GM12878 (cell line): ENCODE results near the gene BRAT1. TPM values are rescaled to one million over a fixed set of nuclear protein-coding genes. Genes with fewer than 3 reads are reported as not detected.

ENCODE experiments used
- ATF7 ChIP-seq: fragments of 450-650 bp; IDR thresholded peaks from 2 replicates; pipeline ENCODE4 v1.6.1; 2016; ENCODE audit warnings: low read depth, mild to moderate bottlenecking
- BHLHE40 ChIP-seq, 2 experiments: fragments of 450-650 bp in 1 of 2; IDR thresholded peaks; 2 replicates each; pipeline ENCODE4 v1.6.1; 2011 to 2017; ENCODE audit warnings: low read depth in 2 of 2, borderline replicate concordance in 1 of 2, improper control_type of control experiment in 1 of 2, low read length in 1 of 2, mild to moderate bottlenecking in 1 of 2
- CBFB ChIP-seq: IDR thresholded peaks from 2 replicates; pipeline ENCODE4 v1.6.1; 2016; ENCODE audit warnings: antibody characterized with exemption, low read depth
- EGR1 ChIP-seq, 2 experiments: IDR thresholded peaks; 1 replicate in 1 of 2; 2 replicates in 1 of 2; pipeline ENCODE4 v1.6.1; 2011 to 2012; ENCODE audit warnings: low read depth in 2 of 2, low read length in 2 of 2, borderline replicate concordance in 1 of 2, mild to moderate bottlenecking in 1 of 2, moderate library complexity in 1 of 2
- EP300 ChIP-seq, 2 experiments: fragments of 150-350 bp in 1 of 2; IDR thresholded peaks; 2 replicates each; pipeline ENCODE4 v1.6.1; 2011 to 2012; ENCODE audit warnings: low read depth in 2 of 2, low read length in 2 of 2, borderline replicate concordance in 1 of 2, improper control_type of control experiment in 1 of 2, inconsistent platforms in 1 of 2; ENCODE audit not compliant: control insufficient read depth in 1 of 2
- HSF1 ChIP-seq: fragments of 150-350 bp; IDR thresholded peaks from 2 replicates; pipeline ENCODE4 v1.6.1; 2014; ENCODE audit warnings: mild to moderate bottlenecking, low read depth, low read length
- NFXL1 ChIP-seq: fragments of 450-650 bp; IDR thresholded peaks from 2 replicates; pipeline ENCODE4 v1.6.1; 2017; ENCODE audit warnings: antibody characterized with exemption, mild to moderate bottlenecking, borderline replicate concordance
- RAD21 ChIP-seq: IDR thresholded peaks from 2 replicates; pipeline ENCODE4 v1.6.1; 2011; ENCODE audit warnings: mild to moderate bottlenecking, low read depth, low read length, moderate library complexity; ENCODE audit not compliant: insufficient read depth
- RB1 ChIP-seq: fragments of 450-650 bp; formaldehyde crosslinking; IDR thresholded peaks from 2 replicates; pipeline ENCODE4 v1.6.1; 2017; ENCODE audit warnings: mild to moderate bottlenecking, borderline replicate concordance
- RELA ChIP-seq: fragments of 450-650 bp; IDR thresholded peaks from 2 replicates; pipeline ENCODE4 v1.8.0; 2014; ENCODE audit warnings: borderline replicate concordance; ENCODE audit not compliant: partially characterized antibody
- RFX5 ChIP-seq: IDR thresholded peaks from 2 replicates; pipeline ENCODE4 v1.6.1; 2011; ENCODE audit warnings: low read depth, low read length, improper control_type of control experiment
- SP1 ChIP-seq: IDR thresholded peaks from one replicate; pipeline ENCODE4 v1.6.1; 2011; ENCODE audit warnings: low read depth, low read length
- SREBF1 ChIP-seq: IDR thresholded peaks from 2 replicates; pipeline ENCODE4 v1.6.1; 2012; ENCODE audit warnings: mild to moderate bottlenecking, low read length
- TARDBP ChIP-seq: IDR thresholded peaks from 2 replicates; pipeline ENCODE4 v1.6.1; 2016; ENCODE audit warnings: borderline replicate concordance
- ZBTB40 ChIP-seq: fragments of 450-650 bp; IDR thresholded peaks from 2 replicates; pipeline ENCODE4 v1.6.1; 2016; ENCODE audit warnings: mild to moderate bottlenecking, moderate library complexity, borderline replicate concordance
- polyA plus RNA-seq, 11 experiments: library from polyadenylated mRNA; depleted of rRNA in 4 of 11; unstranded in 6 of 11; stranded (reverse) in 5 of 11; fragments of >200 nt; fragmentation: Nextera tagmentation in 4 of 11; fragmentation: Illumina TruSeq in 1 of 11; extraction: Ambion mirVana in 4 of 11; extraction: Trizol in 1 of 11; gene quantifications; 1 replicate in 1 of 11; 2 replicates in 10 of 11; pipeline versions ENCODE4 v1.2.1 to v1.2.3, GENCODE V29; 2011 to 2016; ENCODE audit warnings: inconsistent platforms in 2 of 11, missing spikeins in 2 of 11, low read depth in 1 of 11
- total RNA-seq, 4 experiments: library from RNA; depleted of rRNA in 3 of 4; stranded (reverse); fragments of >200 nt in 3 of 4; fragmentation: Illumina TruSeq in 1 of 4; extraction: Trizol in 1 of 4; gene quantifications; 2 replicates each; pipeline versions ENCODE4 v1.2.1 to v1.2.3, GENCODE V29; 2013 to 2021

BRAT1 gene
- total and polyA plus RNA-seq, 10 of the 15 experiments (the other 5 are each of a cell fraction or from before 2014, with no cell fraction given), result 0.13 to 53.3 (median 16.0) TPM

DNA sequence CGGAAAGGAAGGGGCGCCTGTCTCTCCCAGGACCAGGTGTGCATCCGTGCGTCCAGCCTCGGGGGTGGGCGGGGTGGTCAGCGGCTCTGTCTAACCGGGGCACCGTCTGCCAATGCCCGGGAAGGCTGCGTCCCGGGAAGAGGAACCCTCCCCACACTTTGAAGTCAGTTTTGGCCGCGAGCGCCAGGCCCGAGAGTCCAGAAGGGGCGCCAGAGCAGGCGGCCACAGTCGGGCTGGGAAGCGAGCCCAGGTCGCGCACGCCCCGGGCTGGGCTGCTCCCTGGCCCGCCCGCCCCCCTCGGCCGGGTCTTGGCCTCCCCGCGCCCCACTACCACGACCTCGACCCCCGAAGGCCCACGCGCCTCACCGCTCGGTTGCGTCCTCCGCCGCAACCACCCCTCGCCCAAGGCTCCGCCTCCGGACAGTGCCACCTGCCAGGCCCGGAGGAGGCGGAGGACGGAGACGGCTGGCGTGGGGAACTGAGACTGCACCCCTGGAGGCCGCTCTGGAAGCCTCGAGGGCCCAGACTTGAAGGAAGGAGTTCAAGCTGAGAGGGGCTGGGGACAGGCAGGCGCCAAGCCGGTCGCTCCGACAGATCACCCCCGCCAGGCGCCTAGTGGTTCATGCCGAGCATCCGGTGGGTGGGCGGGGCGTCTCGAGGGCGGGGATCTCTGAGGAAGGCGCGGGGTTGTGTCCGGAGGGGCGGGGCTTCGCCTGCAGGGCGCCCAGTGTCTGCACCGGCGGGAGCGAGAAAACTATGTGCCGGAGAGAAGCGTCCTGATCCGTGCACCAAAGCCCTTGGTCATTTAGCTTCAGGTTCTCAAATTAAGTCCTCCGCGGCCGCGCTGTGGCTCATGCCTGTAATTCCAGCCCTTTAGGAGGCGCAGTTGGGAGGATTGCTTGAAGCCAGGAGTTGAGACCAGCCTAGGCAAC lies at the start of gene BRAT1 (continued):
- TF ChIP-seq RAD21, result no peak
- TF ChIP-seq CBFB, result peak; percentile 56; the same call in 1 of the 2 replicates
- no peak for TF ChIP-seq RFX5
- TF ChIP-seq EP300 (IDR thresholded peaks at IDR 0.05; ENCODE audit: borderline replicate concordance in 1 of 2, control insufficient read depth in 1 of 2, low read depth in 2 of 2, low read length in 2 of 2), result 0 out of 4 replicates have a peak, but pooled peaks of 1 of the 2 experiments have one; percentile 7
- peak; percentile 48; the same call in 1 of the 2 replicates for TF ChIP-seq ZBTB40
- TF ChIP-seq EGR1 (IDR thresholded peaks at IDR 0.05; ENCODE audit: borderline replicate concordance in 1 of 2, low read depth in 2 of 2, low read length in 2 of 2), result 0 out of 3 replicates have a peak, but pooled peaks of 1 of the 2 experiments have one; percentile 40
- TF ChIP-seq RELA, result peak; percentile 32
- TF ChIP-seq SREBF1, result peak; percentile 96
- TF ChIP-seq RB1, result peak; percentile 88
- TF ChIP-seq HSF1, result 0 out of 2 replicates have a peak, but pooled peaks have one; percentile 29
- TF ChIP-seq ATF7, result peak; percentile 99
- peak; percentile 97 to 99 for TF ChIP-seq BHLHE40 (IDR thresholded peaks at IDR 0.05; ENCODE audit: borderline replicate concordance in 1 of 2, low read depth in 2 of 2, low read length in 1 of 2)
- TF ChIP-seq NFXL1, result no peak
- peak; percentile 33; the same call in 1 of the 2 replicates for TF ChIP-seq TARDBP
- peak; percentile 27 for TF ChIP-seq SP1
